ENCODE results near the gene KYNU.
"Not testable (repeated sequence)": the region's sequence is repeated elsewhere in the genome, so short reads cannot be mapped to it uniquely, and the experiment has no call there.

The KYNU gene

DNA sequence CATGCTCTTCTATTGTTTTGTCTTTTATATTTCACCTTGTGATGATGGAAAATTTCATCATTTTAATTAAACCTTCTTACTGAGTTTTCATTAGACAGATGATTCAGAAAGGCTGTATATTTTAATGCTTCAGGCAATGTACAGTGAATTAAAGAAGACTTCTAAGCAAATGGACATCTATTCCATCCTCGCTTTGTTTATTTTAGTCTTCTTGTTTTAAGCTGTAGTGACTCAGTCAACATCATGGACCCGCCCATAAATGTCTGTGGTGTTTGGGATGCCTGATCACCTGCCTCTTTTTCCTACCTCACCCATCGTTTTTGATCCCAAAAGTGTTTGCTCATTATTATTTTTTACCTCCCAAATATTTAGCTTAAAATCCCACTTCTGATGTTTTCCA lies 43.1 kb downstream of the KYNU start:
- no peak for DNase-seq

DNA sequence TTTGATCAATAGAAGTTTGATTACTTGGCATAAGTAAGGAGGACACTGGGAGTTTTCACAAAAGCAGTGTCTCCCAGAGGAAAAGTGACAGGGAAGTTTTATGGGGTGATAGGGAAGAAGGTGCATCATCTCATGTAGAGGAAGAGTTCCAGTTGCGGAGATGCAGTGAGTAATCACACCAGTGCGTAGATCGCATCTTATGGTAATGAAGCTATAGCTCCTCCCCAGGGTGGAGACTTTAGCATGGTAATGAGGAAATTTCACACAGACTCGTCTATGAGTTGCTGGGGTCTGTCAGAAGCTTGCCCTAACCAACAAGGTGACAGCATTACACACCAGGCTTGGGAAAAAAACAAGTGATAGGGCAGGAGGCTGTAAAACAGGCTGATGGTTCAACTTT lies 49.0 kb downstream of the KYNU start:
- no peak for DNase-seq

DNA sequence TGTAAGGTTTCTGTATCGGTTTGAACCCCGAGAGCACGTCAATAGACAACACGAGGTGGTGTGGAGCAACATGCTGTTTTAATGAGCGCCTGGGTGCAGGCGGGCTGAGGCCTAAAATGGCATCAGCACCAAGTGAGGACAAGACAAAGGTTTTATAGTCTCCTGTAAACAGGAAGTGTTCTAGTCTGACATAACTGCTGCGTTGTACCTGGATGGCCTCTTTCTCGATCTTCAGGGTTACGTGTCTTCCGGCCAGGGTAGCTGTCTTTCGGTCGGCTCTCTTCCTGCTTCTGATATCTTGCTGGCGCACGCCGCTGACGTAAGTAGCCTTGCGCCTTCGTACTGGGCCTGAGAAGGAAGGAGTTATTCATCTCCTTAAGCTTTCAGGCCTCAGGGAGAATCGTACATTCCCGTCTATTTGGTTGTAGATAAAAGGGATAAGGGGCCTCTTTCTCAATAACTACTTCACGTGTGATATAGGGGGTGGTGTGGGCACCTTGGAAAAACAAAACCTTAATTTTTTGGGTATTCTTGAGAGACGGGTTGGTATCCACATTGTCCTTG lies 53.5 kb downstream of the KYNU start:
- no peak for DNase-seq

DNA sequence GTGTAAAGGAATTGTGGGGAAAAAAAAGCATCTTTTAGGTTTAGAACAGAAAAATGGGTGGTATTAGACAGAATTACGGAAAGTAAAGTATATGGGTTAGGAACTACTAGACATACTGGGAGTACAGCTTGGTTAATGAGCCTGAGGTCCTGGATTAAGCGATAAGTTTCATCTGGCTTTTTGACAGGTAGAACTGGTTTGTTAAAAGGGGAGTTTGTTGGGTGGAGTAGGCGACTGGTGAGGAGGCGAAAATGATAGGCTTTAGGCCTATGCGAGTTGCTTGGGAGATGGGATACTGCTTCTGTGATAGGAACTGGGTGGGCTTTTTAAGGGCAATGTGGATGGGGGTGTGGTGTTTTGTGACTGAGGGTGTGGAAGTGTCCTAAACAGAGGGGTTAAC lies 56.5 kb downstream of the KYNU start:
- no peak for DNase-seq

DNA sequence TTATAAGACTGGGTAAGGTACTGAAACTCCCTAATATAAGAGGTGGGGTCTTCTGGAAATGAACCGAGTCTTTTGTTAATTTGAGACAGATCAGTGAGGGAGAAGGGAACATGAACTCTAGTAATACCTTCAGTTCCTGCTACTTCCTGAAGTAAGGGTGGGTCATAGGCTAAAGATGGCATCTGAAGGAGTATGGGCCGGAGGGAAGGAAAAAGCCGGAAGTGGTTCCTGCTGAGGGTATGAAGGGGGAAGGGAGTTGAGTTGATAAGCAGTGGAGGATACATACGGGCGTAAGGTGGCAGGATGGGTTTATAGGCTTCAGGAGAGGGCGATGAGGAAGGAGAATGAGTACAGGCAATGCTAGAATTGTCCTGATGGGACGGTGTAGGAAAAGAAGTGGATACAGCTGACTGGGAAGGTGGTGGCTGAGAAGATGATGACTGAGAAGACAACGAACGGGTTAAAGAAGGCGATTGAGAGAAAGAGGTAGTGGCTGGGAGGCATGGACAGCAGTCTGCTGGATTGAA lies 58.2 kb downstream of the KYNU start:
- no peak for DNase-seq

DNA sequence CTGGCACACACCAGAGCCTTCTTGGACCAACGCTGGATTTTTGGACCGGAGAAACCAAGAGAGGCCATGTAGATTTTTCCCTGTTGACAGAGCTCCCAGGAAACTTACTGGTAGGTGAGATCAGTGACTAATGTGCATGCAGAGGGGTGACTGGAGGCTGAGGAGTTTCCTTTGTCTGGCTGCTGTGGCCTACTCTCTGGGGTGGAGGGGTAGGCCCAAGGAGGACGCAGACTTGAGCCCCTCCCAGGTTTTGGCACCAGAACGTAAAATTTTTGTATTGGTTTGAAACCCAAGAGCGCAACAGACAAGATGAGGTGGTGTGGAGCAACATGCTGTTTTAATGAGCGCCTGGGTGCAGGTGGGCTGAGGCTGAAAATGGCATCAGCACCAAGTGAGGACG lies 59.2 kb downstream of the KYNU start:
- no peak for DNase-seq

DNA sequence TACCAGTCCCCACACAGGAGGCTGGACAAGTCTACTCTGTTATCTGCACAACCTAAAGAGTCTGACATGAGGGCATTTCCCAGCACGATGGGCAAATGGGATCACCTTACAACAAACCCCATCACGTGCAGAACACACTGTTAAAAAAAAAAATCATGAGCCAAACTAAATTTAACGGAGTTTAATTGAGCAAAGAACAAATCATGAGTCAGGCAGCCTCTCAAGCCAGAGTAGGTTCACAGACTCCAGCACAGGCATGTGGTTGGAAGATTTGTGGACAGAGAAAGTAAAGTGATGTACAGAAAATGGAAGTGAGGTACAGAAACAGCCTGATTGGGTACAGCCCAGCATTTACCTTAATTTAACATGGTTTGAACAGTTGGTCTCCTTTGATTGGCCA lies 59.9 kb downstream of the KYNU start:
- no peak for DNase-seq

DNA sequence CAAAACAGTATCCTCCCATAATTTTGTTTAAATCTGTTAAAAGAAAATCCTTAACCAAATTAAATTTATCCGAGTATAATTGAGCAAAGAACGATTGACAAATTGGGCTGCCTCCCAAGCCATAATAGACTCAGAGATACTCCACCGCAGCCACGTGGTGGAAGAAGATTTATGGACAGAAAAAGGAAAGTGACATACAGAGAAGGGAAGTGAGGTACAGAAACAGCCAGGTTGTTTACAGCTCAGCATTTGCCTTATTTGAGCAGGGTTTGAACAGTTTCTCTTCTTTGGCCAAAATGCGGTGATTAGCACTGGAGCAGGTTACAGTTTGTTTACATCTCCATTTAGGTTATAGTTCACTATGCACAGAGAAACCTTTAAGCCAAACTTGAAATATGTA lies 60.8 kb downstream of the KYNU start:
- DNase-seq, result no peak

DNA sequence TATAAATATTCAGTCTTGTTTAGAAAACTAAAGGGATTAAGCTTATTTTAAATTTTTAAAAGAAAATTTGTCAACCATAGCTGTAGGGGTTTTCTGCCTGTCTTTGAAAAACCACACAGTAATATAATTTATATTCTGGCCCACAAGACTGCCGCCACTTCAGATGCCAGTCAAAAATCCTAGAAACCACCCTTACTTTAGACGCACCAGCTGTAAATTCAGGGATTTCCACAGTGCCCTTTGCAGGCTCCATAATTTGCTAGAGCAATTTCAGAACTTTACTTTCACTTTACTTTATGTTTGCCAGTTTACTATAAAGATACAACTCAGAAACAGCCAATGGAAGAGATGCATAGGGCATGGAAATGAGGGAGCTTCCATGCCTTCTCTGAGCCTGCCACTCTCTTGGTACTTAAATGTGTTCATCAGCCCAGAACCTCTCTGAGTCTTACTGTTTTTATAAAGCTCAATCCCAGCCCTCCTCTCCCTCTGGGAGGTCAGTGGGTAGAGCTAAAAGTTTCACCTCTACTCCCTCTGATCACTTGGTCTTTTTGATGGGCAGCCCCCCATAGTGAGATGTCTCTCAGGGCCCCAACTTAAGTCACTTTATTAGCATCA lies 63.3 kb downstream of the KYNU start:
- DNase-seq, result no peak

DNA sequence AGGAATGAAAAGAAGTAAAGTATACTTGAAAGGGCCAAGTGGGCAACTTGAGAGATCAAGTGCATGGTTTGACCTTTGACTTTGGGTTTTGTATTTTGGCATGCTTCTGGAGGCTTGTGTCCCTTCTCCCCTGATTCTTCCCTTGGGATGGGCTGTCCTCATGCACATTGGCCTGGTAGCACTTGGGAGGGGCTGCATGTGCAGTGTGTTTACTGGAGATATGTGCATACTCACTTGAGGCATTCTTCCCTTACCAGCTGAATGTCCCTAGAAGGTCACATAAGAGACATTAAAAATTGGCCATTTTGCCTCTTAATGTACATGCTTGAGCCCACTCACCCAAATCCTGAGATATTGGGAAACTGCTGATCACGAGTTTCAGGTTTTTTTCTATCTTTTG lies 65.2 kb downstream of the KYNU start:
- no peak for DNase-seq

DNA sequence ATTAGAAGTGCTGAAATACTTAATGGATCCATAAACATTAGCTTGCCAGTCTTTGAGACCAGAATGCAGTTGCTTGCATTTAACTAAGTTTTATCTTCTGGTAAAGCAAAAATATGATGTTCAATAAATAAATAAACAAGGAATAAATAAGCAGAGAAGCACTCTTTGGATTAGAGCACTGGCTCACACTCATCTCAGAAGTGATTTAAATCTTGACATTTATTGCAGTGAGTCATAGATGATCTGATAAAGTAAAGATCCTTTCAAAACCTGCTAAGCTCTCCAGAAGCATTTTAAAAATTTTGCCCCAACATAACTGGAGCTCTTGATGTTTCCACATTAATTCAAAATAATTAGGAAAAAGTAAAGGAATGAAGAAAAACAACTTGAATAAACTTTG lies 66.8 kb downstream of the KYNU start:
- no peak for DNase-seq

DNA sequence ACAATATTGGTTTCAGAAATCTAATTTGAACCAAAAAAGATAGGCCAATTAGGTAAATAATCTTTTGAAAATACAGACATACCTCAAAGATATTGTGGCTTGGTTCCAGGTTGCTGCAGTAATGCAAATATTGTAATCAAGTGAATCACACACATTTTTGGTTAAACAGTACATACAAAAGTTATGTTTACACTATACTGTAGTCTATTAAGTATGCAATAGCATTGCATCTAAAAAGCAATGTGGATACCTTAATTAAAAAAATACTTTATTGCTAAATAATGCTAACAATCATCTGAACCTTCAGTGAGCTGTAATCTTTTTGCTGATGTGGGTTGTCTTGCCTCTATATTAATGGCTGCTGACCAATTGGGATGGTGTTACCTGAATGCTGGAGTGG lies 67.3 kb downstream of the KYNU start:
- DNase-seq, result no peak

DNA sequence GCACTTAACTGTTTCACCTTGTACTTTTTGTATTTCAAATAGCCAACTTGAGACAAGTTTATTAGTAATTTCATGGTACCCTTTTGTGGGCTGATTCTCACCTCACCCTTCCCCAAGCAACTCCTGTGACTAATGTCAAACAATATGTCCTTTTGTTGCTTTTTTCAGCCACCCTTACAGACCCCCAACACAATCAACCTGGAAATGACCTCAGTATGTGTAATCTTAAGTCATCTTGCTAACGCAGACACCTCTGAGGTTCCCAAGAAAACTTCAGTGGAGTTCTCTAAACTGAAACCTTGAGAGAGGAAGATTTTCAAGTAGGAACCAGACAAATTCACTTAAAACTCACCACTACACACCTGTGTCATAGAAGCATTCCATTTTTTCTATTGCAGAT lies 69.5 kb downstream of the KYNU start:
- no peak for DNase-seq

DNA sequence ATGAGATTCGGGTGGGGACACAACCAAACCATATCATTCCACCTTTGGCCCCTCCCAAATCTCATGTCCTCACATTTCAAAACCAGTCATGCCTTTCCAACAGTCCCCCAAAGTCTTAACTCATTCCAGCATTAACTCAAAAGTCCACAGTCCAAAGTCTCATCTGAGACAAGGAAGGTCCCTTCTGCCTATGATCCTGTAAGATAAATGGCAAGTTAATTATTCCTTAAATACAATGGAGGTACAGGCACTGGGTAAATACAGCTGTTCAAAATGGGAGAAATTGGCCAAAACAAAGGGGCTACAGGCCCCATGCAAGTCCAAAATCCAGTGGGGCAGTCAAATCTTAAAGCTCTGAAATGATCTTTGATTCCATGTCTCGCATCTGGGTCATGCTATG lies 71.3 kb downstream of the KYNU start:
- DNase-seq, result not testable (repeated sequence)

DNA sequence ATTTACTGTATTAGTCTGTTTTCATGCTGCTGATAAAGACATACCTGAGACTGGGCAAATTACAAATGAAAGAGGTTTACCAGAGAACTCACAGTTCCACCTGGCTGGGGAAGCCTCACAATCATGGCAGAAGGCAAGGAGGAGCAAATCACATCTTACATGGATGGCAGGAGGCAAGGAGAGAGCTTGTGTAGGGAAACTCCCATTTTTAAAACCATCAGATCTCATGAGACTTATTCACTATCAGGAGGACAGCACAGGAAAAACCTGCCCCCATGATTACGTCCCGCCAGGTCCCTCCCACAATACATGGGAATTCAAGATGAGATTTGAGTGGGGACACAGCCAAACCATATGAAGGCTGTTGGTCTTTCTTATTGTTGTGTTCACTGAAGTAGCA lies 72.9 kb downstream of the KYNU start:
- not testable (repeated sequence) for DNase-seq

DNA sequence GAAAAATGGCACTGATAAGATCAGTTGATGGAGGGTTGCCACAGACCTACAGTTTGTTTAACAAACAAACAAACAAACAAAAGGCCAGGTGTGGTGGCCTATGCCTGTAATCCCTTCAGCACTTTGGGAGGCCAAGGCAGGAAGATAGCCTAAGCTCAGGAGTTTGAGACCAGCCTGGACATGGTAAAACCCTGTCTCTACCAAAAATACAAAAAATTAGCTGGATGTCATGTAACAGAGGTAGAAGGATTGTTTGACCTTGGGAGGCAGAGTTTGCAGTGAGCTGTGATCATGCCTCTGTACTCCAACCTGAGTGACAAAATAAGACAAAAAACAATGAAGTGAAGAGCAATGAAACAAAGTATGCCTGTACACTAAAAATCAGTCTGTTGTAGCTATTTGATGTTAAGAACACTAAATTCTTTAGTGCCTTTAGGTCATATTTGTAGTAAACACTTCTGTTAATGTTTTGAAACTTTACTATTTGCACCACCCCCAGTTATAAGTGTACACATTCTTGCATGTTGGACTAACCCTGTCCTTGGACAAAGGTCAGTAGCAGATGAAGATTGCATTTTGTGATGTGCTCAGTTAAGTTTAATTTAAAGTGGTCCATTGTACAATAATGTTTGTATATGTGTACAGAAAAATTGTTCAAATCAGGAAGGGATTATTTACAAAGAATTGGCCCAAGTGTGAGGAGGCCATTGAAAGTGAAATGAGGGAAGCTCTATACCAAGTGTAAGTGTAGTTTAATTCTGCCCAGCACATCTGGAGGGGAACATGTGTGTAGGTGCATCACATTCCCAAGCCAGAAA lies 73.9 kb downstream of the KYNU start:
- no peak for DNase-seq

DNA sequence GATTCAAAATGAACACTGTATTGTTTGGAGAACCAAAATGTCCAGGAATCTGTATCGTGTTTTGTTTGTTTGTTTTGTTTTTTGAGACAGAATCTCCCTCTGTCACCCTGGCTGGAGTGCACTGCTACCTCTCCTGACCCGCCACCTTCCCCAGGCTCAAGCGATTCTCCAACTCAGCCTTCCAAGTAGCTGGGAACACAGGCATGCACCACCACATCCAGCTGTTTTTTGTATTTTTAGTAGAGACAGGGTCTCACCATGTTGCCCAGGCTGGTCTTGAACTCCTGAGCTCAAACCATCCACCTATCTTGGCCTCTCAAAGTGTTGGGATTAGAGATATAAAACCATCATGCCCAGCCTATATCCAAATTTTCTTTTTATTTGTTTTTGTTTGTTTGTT lies 74.6 kb downstream of the KYNU start:
- no peak for DNase-seq

DNA sequence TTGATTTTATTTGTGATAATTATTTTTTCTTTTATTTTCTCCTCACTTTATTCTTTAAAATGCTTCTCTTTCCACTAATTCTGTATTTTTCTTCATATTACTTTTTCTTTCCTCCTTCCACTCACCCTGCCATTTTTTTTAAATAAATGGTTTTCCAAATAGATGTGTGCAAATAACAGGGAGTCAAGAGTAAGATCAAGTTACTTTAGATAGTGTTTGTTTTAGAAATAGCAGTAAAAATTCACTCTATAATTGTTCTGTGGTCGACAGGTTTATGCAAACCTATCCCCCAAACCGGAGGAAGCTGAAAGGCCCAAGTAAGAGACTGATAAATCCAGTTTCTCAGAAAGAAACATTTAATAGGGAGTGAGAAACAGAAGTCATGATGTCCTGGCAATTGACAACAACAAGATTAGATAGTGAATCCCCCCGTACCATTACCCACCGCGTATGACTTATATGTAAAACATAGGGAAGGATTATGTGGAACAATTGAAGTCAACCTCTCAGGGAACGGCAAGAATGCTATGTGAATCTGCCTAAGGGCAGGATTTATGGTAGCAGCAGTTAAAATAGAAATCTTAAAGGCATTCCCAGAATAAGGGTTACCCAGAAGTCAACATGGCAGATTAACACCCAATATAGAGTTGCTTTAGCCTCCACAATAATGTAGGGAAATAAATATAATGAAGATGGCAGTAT lies 75.5 kb downstream of the KYNU start:
- no peak for DNase-seq

DNA sequence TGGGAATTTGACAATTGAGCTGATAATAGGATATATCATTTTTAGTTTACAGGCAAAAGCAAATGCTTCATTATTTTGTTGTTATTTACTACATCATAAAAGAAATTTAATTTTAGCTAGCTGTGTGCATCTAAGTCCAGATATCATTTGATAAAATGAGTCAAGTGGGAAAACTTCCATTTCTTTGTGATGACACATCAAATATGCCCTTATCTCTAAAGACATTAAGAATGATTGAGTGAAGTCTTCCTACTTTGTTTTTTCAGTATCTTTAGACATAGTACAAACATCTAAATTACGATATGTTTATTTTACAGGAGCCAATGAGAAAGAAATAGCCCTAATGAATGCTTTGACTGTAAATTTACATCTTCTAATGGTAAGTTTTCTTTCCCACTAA lies 77.0 kb downstream of the KYNU start:
- no peak for DNase-seq

DNA sequence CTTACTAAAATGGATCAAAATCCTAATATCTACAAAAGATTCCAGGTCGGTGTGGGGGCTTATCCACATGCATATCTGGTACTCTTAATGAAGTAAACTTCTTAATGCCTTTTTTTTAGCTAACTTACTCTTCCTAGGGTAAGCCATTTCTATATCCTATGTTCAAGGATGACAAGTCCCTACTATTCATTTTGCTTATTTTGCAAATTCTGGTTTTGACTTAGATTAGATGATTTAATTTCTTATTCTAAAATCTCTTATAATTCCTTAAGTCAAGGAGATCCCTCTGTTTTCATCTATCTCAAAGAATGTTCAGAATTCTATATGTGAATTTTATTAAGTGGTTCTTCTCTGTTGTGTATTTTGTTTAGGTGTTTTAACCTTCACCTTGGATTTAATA lies 79.7 kb downstream of the KYNU start:
- DNase-seq, result no peak

DNA sequence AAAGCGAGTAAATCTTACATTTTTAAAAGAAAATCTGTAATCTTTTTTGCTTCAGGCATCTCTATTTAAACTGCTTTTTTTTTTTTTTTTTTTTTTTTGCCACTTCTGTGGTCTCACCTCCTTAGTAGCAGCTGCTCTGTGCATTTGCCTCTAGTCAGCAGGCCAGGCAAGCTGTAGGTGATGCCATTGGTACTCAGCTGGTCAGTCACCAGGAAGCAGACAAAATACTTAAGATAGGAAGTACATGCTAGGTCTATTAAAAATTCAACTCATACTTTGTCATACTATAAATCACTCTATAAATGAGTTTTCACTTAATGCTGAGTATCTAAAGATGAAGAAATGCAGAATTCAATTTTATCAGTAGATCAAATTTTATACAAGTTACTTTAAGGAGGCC lies 83.7 kb downstream of the KYNU start:
- DNase-seq, result no peak

DNA sequence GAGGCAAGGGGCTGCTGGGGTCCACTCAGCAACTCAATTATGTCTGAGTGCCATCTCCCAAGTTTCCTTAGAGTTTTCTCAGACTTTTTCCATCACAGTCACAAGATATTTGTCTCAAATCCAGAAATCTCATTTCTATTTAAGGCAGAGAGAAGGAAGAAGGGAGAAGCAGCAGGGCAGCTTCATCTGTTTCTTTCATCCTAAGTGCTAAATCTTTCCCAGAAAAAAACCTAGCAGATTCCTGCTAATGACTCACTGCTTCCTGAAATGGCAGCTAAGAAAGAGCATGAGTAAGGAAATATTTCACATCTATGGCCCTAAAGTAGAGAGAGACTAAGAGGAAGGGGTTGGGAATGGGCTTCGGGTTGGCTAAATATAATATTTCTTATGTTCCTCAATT lies 88.0 kb downstream of the KYNU start:
- DNase-seq, result no peak

DNA sequence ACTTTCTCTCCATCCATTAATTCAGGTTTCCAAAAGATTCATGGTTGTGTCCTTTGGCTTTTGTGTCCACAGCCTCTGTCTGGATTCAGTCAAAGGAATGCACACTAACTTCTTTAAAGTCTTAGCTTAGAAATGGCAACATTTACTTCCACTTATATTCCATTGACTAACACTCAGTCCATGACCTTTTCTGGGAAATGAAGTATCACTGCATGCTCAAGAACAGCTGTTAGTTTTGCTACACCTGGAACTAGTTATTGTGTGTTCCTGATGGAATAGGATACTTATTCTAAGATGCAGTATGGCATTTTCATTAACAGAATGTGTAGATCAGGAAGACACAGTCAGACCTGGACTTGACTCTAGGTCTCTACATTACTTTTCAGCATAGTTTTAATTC lies 88.8 kb downstream of the KYNU start:
- DNase-seq, result no peak

DNA sequence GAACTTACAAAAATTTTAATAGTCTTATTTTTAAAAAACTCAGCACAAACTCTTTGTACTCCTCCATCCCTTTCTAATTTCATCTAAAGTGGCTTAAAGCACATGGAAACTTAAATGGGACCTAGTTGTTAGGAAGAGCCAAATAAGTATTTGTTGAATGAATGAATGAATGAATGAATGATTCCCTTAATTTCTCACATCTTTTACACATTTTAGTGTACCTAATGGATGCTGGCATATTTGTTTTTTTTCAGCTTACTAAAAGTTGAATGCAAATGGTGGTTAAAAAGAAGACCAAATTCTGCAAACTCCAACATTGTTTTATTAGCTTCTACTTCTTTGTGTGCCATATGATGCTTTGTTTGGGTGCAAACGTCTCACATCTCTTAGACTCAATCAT lies 89.6 kb downstream of the KYNU start:
- DNase-seq, result no peak
